ENCODE measurements around the gene CIC. TPM values are rescaled to one million over a fixed set of nuclear protein-coding genes. Genes with fewer than 3 reads are reported as not detected.

Gene CIC
- 10 to 100 TPM; 47.8 to 54.6 TPM for total RNA-seq

- Histone ChIP-seq H3K4me1 (peaks cover 14% of the 10 kb centered on the region), H3K9ac (ENCODE audit: low read depth in 2 of 2, low read length in 2 of 2) (peak within 1 kb of the TSS; percentile 84 to 99), H3K36me3 (no peaks in the 10 kb centered on the region), H3K27me3 (no peaks in the 10 kb centered on the region), H3K9me3 (no peaks in the 10 kb centered on the region), H3K27ac (peak within 1 kb of the TSS; percentile 83), H3K4me3 (peak within 1 kb of the TSS; percentile 48)
- intact Hi-C loops (cut with DNase I) = no loop called here
- DNase-seq = peak; percentile 99
- TF ChIP-seq, protein P1, sequence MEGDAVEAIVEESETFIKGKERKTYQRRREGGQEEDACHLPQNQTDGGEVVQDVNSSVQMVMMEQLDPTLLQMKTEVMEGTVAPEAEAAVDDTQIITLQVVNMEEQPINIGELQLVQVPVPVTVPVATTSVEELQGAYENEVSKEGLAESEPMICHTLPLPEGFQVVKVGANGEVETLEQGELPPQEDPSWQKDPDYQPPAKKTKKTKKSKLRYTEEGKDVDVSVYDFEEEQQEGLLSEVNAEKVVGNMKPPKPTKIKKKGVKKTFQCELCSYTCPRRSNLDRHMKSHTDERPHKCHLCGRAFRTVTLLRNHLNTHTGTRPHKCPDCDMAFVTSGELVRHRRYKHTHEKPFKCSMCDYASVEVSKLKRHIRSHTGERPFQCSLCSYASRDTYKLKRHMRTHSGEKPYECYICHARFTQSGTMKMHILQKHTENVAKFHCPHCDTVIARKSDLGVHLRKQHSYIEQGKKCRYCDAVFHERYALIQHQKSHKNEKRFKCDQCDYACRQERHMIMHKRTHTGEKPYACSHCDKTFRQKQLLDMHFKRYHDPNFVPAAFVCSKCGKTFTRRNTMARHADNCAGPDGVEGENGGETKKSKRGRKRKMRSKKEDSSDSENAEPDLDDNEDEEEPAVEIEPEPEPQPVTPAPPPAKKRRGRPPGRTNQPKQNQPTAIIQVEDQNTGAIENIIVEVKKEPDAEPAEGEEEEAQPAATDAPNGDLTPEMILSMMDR (IDR thresholded peaks at IDR 0.05) = no peak
Observed at GRCh38 chr19:42268704-42269477, at the start of gene CIC. CIC (plus strand) TSS chr19:42269252; CDS start chr19:42271784, 2,532 bp downstream.

- peak within 1 kb of the TSS; percentile 86 for H3K27ac ChIP-seq
- intact Hi-C loops (cut with DNase I) = no loop called here
- peak within 1 kb of the TSS; percentile 85 to 95 for H3K9ac ChIP-seq (ENCODE audit: low read depth in 2 of 2, low read length in 2 of 2)
- TF ChIP-seq, protein P1 (IDR thresholded peaks at IDR 0.05) = no peak
- DNase-seq = peak; percentile 98
- no peaks in the 10 kb centered on the region for H3K9me3 ChIP-seq
- peak within 1 kb of the TSS; percentile 65 for H3K4me3 ChIP-seq
- no peaks in the 10 kb centered on the region for H3K27me3 ChIP-seq
- H3K36me3 ChIP-seq = peaks cover 2% of the 10 kb centered on the region
- peaks cover 25% of the 10 kb centered on the region for H3K4me1 ChIP-seq
Observed at GRCh38 chr19:42219812-42220750, 49.0 kb upstream of the CIC start, which contains the start of gene ZNF526. ZNF526 (plus strand) TSS chr19:42220312; CDS start chr19:42224404, 4,092 bp downstream.

DNA sequence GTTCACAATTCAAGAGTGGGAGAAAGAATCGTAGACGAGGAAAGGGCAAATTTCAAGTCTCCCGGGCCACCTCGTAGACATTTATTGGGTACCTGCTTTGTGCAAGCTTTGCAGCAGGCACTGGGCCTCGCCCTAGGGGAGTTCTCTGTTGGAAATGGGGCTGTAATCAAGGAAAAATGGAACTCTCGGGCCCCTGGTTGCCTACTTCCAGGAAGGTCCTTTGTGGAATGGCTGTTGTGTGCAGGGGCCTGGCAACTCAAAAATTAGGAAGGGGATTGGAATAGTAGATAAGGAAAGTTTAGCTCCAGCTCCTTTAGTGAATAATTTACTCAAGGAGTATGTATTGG is 48.3 kb upstream of the CIC start:
- Histone ChIP-seq H3K9ac (ENCODE audit: low read depth in 2 of 2, low read length in 2 of 2) (peak overlapping the region; percentile 85 to 95), H3K27me3 (no peaks in the 10 kb centered on the region), H3K27ac (peak overlapping the region; percentile 86), H3K9me3 (no peaks in the 10 kb centered on the region), H3K4me1 (peaks cover 24% of the 10 kb centered on the region), H3K36me3 (peaks cover 4% of the 10 kb centered on the region), H3K4me3 (peak overlapping the region; percentile 65)
- TF ChIP-seq, protein P1 (IDR thresholded peaks at IDR 0.05) = no peak
- no peak for DNase-seq
- intact Hi-C loops (cut with DNase I) = no loop called here

DNA sequence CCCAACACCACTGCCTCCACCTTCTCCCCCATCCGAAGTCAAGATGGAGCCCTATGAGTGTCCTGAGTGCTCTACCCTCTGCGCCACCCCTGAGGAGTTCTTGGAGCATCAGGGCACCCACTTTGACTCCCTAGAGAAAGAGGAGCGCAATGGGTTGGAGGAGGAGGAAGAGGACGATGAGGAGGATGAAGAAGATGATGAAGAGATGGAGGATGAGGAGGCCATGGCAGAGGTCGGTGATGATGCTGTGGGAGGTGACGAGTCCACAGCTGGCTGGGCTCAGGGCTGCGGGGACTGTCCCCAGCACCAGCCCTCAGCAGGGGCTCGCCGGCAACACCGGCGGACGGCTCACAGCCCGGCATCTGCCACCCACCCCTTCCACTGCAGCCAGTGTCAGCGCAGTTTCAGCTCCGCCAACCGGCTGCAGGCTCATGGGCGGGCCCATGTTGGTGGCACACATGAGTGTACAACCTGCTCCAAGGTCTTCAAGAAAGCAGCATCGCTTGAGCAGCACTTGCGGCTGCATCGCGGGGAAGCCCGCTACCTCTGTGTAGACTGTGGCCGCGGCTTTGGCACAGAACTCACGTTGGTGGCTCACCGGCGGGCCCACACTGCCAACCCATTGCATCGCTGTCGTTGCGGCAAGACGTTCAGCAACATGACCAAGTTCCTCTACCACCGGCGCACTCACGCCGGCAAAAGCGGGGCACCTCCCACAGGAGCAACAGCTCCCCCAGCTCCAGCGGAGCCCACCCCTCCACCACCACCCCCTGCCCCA is 43.9 kb upstream of the CIC start:
- no peak overlapping the region for H3K27ac ChIP-seq
- intact Hi-C loops (cut with DNase I) = no loop called here
- no peak for DNase-seq
- peaks cover 4% of the 10 kb centered on the region for H3K36me3 ChIP-seq
- H3K4me1 ChIP-seq = peaks cover 5% of the 10 kb centered on the region
- H3K27me3 ChIP-seq = no peaks in the 10 kb centered on the region
- H3K9me3 ChIP-seq = no peaks in the 10 kb centered on the region
- H3K9ac ChIP-seq (ENCODE audit: low read depth in 2 of 2, low read length in 2 of 2) = no peak overlapping the region
- H3K4me3 ChIP-seq = no peak overlapping the region
- TF ChIP-seq, protein P1 (IDR thresholded peaks at IDR 0.05) = no peak
